Peyer's patch (tissue), 4 donors: ENCODE measurements around the gene FLRT2. TPM values are rescaled to one million over a fixed set of nuclear protein-coding genes. Genes with fewer than 3 reads are reported as not detected.
A peak's percentile ranks its signal among the peaks of the same experiment; 100 is the strongest.

Source experiments
- DNase-seq, 3 donors: peaks; one replicate each; pipeline ENCODE4 v3.0.0-alpha.2; 2017 to 2019
- H3K27ac ChIP-seq, 4 donors: fragments of 200-600 bp; sonication (generic); one replicate each; pipeline ENCODE4 v1.5.1; 2016 to 2019
- H3K27me3 ChIP-seq, 2 donors: fragments of 200-600 bp; sonication (generic); one replicate each; pipeline ENCODE4 v1.5.1; 2019
- H3K36me3 ChIP-seq, 3 donors: fragments of 200-600 bp; sonication (generic); one replicate each; pipeline ENCODE4 v1.5.1; 2016 to 2019
- H3K4me1 ChIP-seq, 4 donors: fragments of 200-600 bp; sonication (generic); one replicate each; pipeline ENCODE4 v1.5.1; 2016 to 2019
- H3K4me3 ChIP-seq, 4 donors: fragments of 200-600 bp; sonication (generic); 1 replicate in 3 of 4; 2 replicates in 1 of 4; pipeline ENCODE4 v1.5.1; 2016 to 2019; ENCODE audit warnings: mild to moderate bottlenecking in 1 of 4
- H3K9me3 ChIP-seq, 4 donors: fragments of 200-600 bp; sonication (generic); one replicate each; pipeline ENCODE4 v1.5.1; 2016 to 2019; ENCODE audit warnings: mild to moderate bottlenecking in 1 of 4
- POLR2A ChIP-seq, 2 donors: fragments of 450-650 bp; IDR thresholded peaks; one replicate each; pipeline ENCODE4 v1.5.1; 2017; ENCODE audit warnings: antibody characterized with exemption in 2 of 2, mild to moderate bottlenecking in 2 of 2, moderate library complexity in 2 of 2
- total RNA-seq, 4 donors: library from RNA; depleted of rRNA; stranded (reverse); fragments of >200 nt; gene quantifications; one replicate each; pipeline ENCODE4 v1.1.0, GENCODE V29; 2016
- TF ChIP-seq, protein P1 (sequence below), 6 experiments: fragments of 450-650 bp in 4 of 6; fragments of 200-600 bp in 2 of 6; sonication (generic) in 1 of 6; IDR thresholded peaks; one replicate each; pipeline ENCODE4 v1.5.1; 2017 to 2019; ENCODE audit warnings: antibody characterized with exemption in 6 of 6, mild to moderate bottlenecking in 3 of 6, moderate library complexity in 1 of 6

Gene FLRT2
- total RNA-seq, 4 donors from 2014 or later, result 1.1 to 4.8 (median 2.2) TPM

DNA sequence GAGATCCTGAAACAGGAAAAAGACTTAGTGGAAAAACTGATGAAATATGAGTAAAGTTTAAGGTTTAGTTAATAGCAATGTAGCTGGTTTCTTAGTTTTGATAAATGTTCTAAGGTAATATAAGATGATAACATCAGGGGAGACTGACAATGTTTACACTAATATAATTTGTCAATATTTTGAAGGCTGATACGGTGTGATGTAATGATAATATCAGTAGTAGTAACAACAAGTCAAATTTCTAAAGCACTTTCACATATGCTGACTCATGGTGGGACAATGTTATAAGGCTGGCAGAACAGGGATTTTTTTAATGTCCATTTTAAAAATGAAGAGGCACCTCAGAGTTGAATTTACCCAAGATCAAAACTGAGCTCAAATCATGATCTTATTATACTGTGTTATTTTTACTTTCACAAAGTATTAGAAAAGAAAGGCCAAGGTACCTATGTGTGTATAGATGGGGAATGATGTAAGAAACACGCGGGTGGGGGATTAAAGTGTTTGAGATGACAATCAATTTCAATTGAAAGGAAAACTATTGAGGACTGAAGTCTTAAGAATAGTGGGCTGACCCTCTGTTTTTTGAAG is 2.4 kb upstream of the FLRT2 start:
- Histone ChIP-seq H3K27me3 (peaks cover 0 to 18% of the 10 kb centered on the region in 2 donors), H3K36me3 (no peaks in the 10 kb centered on the region), H3K9me3 (no peaks in the 10 kb centered on the region), H3K27ac (no peak overlapping the region), H3K4me1 (peaks cover 0 to 31% (median 0%) of the 10 kb centered on the region in 4 donors), H3K4me3 (no peak overlapping the region)
- TF ChIP-seq POLR2A (IDR thresholded peaks at IDR 0.05), result no peak
- TF ChIP-seq, protein P1, sequence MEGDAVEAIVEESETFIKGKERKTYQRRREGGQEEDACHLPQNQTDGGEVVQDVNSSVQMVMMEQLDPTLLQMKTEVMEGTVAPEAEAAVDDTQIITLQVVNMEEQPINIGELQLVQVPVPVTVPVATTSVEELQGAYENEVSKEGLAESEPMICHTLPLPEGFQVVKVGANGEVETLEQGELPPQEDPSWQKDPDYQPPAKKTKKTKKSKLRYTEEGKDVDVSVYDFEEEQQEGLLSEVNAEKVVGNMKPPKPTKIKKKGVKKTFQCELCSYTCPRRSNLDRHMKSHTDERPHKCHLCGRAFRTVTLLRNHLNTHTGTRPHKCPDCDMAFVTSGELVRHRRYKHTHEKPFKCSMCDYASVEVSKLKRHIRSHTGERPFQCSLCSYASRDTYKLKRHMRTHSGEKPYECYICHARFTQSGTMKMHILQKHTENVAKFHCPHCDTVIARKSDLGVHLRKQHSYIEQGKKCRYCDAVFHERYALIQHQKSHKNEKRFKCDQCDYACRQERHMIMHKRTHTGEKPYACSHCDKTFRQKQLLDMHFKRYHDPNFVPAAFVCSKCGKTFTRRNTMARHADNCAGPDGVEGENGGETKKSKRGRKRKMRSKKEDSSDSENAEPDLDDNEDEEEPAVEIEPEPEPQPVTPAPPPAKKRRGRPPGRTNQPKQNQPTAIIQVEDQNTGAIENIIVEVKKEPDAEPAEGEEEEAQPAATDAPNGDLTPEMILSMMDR (IDR thresholded peaks at IDR 0.05), result no peak
- no peak for DNase-seq

DNA sequence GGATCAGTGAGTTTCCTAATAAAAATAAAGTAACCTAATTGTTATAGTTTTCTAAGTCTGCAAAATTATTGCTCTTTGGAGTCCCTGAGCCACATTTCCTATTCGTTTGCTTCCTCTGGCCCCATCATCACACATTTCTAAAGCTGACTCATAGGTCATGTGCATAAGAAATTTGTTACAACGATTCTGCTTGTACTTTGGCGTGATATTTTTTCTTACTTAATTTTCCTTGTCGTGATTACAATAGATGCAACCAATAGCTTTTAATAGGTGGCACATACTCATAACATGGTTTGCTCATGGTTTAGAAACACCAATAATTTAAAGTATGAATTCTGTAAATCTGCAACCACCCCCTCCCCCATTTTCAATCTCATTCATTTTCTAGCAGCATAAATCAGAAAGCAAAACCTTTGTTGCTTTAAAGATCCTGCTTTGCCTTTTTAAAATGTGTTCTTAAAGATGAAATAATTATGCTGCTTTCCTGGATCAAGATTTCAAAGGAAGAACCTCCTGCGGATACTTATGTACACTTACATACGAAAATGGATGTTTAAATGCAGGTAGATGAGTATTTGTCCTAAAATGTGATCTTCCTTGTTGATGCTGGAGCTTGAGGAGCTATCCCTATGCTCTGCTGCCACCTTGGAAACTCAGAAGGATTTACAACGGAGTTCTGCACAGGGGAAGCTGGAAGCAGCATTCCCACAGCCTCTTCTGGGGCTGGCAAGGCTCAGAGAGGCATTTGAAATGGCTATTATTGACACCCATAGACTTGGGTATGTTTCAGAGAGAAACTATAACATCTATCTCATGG is 1.7 kb upstream of the FLRT2 start:
- TF ChIP-seq POLR2A (IDR thresholded peaks at IDR 0.05), result no peak
- TF ChIP-seq, protein P1 (IDR thresholded peaks at IDR 0.05), result peak in 3 of 6 experiments; percentile 3 to 48 (median 33)
- no peak for DNase-seq
- H3K9me3 ChIP-seq, result no peaks in the 10 kb centered on the region
- H3K36me3 ChIP-seq, result no peaks in the 10 kb centered on the region
- H3K27ac ChIP-seq, result peak overlapping the region in 1 of 4 donors; percentile 42
- H3K4me3 ChIP-seq, result peak overlapping the region in 2 of 4 donors; percentile 23 to 57
- peaks cover 0 to 39% (median 0%) of the 10 kb centered on the region in 4 donors for H3K4me1 ChIP-seq
- peaks cover 0 to 24% of the 10 kb centered on the region in 2 donors for H3K27me3 ChIP-seq

DNA sequence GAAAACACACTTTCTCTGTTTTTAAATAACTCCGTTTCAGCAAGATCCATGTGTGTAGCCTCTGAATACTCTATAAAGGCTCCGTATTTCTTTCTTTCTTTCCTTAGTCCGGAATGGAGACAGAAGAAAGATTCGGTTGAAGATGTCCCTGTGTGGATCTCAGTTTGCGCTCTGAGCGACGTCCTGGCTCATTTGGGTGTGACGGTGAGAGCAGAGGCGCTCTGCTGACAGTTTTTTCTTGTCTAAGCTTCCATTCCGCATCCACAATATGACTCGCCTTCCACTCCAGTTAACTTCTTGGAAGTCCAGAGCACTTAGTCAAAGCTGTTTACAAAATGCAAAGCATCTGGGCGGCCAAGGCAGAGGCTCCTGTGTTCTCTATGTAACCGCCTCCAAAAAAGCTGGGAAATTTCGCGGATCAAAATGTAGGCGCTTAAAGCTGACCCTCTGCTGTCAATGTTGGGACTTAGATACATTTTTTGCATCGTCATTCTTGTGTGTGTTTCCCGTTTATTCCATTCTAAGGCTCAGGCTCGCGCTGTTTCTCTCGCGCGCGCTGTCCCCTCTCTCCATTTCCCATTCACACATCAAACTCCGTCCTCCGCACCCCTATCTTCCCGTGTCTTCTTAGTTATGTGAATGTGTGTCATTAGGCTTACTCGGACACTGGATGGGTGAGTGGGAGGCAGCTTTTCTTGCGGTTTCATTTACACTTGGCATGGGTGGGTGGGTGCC is 880 bp upstream of the FLRT2 start:
- Histone ChIP-seq H3K27ac (peak overlapping the region; percentile 25 to 59 (median 40)), H3K9me3 (no peaks in the 10 kb centered on the region), H3K4me3 (peak overlapping the region; percentile 23 to 57 (median 41)), H3K27me3 (peaks cover 0 to 31% of the 10 kb centered on the region in 2 donors), H3K4me1 (peaks cover 0 to 41% (median 0%) of the 10 kb centered on the region in 4 donors), H3K36me3 (no peaks in the 10 kb centered on the region)
- no peak for DNase-seq
- no peak for TF ChIP-seq POLR2A (IDR thresholded peaks at IDR 0.05)
- TF ChIP-seq, protein P1 (IDR thresholded peaks at IDR 0.05), result no peak

DNA sequence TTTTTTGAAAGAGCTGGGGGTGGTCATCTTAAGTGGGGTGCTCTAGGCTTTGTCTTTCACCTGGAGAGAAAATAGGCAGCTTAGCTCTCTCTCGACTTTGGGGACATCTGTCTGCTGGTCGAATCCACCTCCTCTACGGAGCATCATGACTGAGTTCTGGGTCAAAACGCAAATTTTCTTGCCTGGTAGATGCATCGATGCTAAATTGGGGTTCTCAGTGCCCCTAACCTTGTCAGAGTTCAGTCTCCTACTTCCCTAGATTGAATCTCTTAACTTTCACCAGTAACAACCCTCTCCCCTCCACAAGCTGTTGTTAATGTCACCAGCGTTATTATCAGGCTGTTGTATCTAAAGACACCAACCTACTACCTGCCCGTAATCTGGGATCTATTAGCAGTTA is 682 bp downstream of the FLRT2 start:
- Histone ChIP-seq H3K4me1 (peaks cover 0 to 41% (median 0%) of the 10 kb centered on the region in 4 donors), H3K4me3 (peak overlapping the region; percentile 23 to 57 (median 41)), H3K9me3 (no peaks in the 10 kb centered on the region), H3K27ac (peak overlapping the region in 3 of 4 donors; percentile 39 to 63 (median 59)), H3K27me3 (peaks cover 0 to 31% of the 10 kb centered on the region in 2 donors), H3K36me3 (no peaks in the 10 kb centered on the region)
- no peak for DNase-seq
- no peak for TF ChIP-seq POLR2A (IDR thresholded peaks at IDR 0.05)
- TF ChIP-seq, protein P1 (IDR thresholded peaks at IDR 0.05), result no peak

DNA sequence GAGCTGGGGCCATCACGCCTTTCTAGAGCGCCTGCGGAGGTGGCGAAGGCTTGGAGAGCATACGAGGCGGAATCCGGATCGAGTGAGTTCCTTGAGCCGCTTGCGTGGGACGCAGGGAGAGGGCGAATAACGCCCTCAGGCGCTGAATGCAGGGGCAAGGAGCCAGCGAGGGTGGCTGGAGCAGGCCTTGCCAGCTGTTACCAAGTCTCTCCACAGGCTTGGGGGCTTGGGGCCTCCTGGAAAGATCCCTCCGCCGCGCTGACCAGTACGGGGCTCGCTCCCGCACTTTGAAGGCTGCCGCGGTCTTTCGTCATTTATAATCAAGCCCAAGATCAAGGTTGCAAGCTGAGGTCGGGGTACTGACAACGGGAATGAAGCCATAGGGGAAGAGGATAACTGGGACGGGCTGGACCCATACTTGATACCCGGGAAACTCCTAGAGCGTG is 1.2 kb downstream of the FLRT2 start:
- H3K27me3 ChIP-seq, result peaks cover 0 to 31% of the 10 kb centered on the region in 2 donors
- DNase-seq, result peak in 2 of 3 donors; percentile 49 to 53
- H3K9me3 ChIP-seq, result no peaks in the 10 kb centered on the region
- peak overlapping the region in 3 of 4 donors; percentile 39 to 63 (median 59) for H3K27ac ChIP-seq
- peaks cover 0 to 41% (median 0%) of the 10 kb centered on the region in 4 donors for H3K4me1 ChIP-seq
- no peaks in the 10 kb centered on the region for H3K36me3 ChIP-seq
- TF ChIP-seq, protein P1 (IDR thresholded peaks at IDR 0.05), result no peak
- TF ChIP-seq POLR2A (IDR thresholded peaks at IDR 0.05), result no peak
- peak overlapping the region; percentile 18 to 57 (median 37) for H3K4me3 ChIP-seq
